IMR-90 (cell line): ENCODE results near the gene ADRA2B. TPM values are rescaled to one million over a fixed set of nuclear protein-coding genes. Genes with fewer than 3 reads are reported as not detected.

Experiments used
- ATAC-seq: fragments of 200-7000 bp; cut with Tn5 transposase; 2 replicates; pipeline ENCODE4 v1.9.1; 2020; ENCODE audit warnings: low read depth, mild to moderate bottlenecking, moderate library complexity
- BruUV-seq: library from RNA; stranded (reverse); fragments of 400-500 nt; replicated peaks from 2 replicates; lab custom pipeline; 2021; lab: Mats Ljungman, UMichigan
- CTCF ChIA-PET: fragments of 300-600 bp; formaldehyde crosslinking; extraction: SDS; loops from one replicate; lab custom pipeline; 2021; ENCODE audit warnings: antibody characterized with exemption; lab: Yijun Ruan, JAX
- POLR2A ChIA-PET: fragments of 300-600 bp; sonication (Branson Sonifier 250); formaldehyde crosslinking; loops from one replicate; lab custom pipeline; 2022; ENCODE audit warnings: antibody characterized with exemption; ENCODE audit not compliant: unreplicated experiment; lab: Charles Lee
- DNase-seq: peaks from one replicate; pipeline ENCODE4 v3.0.0; 2013
- H2AFZ ChIP-seq: replicated peaks from 2 replicates; pipeline ENCODE3; 2013; ENCODE audit warnings: low read length, mild to moderate bottlenecking; ENCODE audit not compliant: poor library complexity
- H2AK5ac ChIP-seq: 2 replicates; pipeline ENCODE4 v1.6.1; 2013; ENCODE audit warnings: low read depth, low read length, inconsistent platforms
- H2AK9ac ChIP-seq: replicated peaks from 2 replicates; pipeline ENCODE3; 2013; ENCODE audit warnings: mild to moderate bottlenecking, low read depth, low read length, moderate library complexity; ENCODE audit not compliant: poor library complexity
- H2BK120ac ChIP-seq: 2 replicates; pipeline ENCODE4 v1.6.1; 2013; ENCODE audit warnings: low read depth, low read length, inconsistent platforms
- H2BK15ac ChIP-seq: 3 replicates; pipeline ENCODE4 v1.6.1; 2013; ENCODE audit warnings: low read depth, low read length, inconsistent platforms
- H2BK20ac ChIP-seq: 2 replicates; pipeline ENCODE4 v1.6.1; 2013; ENCODE audit warnings: low read depth, mild to moderate bottlenecking, inconsistent platforms, low read length, moderate library complexity
- H2BK5ac ChIP-seq: 2 replicates; pipeline ENCODE4 v1.6.1; 2013; ENCODE audit warnings: mild to moderate bottlenecking, low read depth, low read length, inconsistent platforms; ENCODE audit not compliant: poor library complexity, severe bottlenecking
- H3K14ac ChIP-seq: replicated peaks from 2 replicates; pipeline ENCODE4 v1.6.1; 2013; ENCODE audit warnings: low read depth, low read length, inconsistent platforms
- H3K18ac ChIP-seq: 2 replicates; pipeline ENCODE4 v1.6.1; 2013; ENCODE audit warnings: low read depth, low read length, control low read depth
- H3K23ac ChIP-seq: 2 replicates; pipeline ENCODE4 v1.6.1; 2013; ENCODE audit warnings: low read depth, low read length, inconsistent platforms
- H3K27ac ChIP-seq: 2 replicates; pipeline ENCODE4 v1.5.1; 2013; ENCODE audit warnings: mild to moderate bottlenecking, control low read depth, low read length; ENCODE audit not compliant: insufficient read depth
- H3K27me3 ChIP-seq: 2 replicates; pipeline ENCODE4 v1.6.1; 2013; ENCODE audit warnings: low read length; ENCODE audit not compliant: control insufficient read depth, insufficient read depth
- H3K36me3 ChIP-seq: 2 replicates; pipeline ENCODE4 v1.6.1; 2013; ENCODE audit warnings: low read length, mixed read lengths; ENCODE audit not compliant: control insufficient read depth, insufficient read depth
- H3K4ac ChIP-seq: 2 replicates; pipeline ENCODE4 v1.6.1; 2013; ENCODE audit warnings: low read depth, low read length, inconsistent platforms
- H3K4me1 ChIP-seq: 2 replicates; pipeline ENCODE4 v1.6.1; 2013; ENCODE audit warnings: low read length, mixed read lengths; ENCODE audit not compliant: control insufficient read depth, insufficient read depth
- H3K4me2 ChIP-seq: 2 replicates; pipeline ENCODE4 v1.6.1; 2013; ENCODE audit warnings: low read depth, mild to moderate bottlenecking, control low read depth, low read length, moderate library complexity
- H3K4me3 ChIP-seq: 2 replicates; pipeline ENCODE4 v1.5.1; 2013; ENCODE audit warnings: low read depth, mild to moderate bottlenecking, control low read depth, low read length, moderate library complexity; ENCODE audit not compliant: insufficient read depth
- H3K56ac ChIP-seq: 2 replicates; pipeline ENCODE4 v1.6.1; 2013; ENCODE audit warnings: low read length, inconsistent platforms; ENCODE audit not compliant: insufficient read depth; ENCODE audit errors: extremely low read depth
- H3K79me1 ChIP-seq, 2 experiments: 2 replicates each; pipeline ENCODE4 v1.6.1; 2013; ENCODE audit warnings: low read length in 2 of 2, inconsistent platforms in 1 of 2, low read depth in 1 of 2
- H3K9ac ChIP-seq: 2 replicates; pipeline ENCODE4 v1.6.1; 2013; ENCODE audit warnings: low read depth, low read length, control low read depth
- H3K9me1 ChIP-seq: 2 replicates; pipeline ENCODE4 v1.6.1; 2013; ENCODE audit warnings: low read length, inconsistent platforms; ENCODE audit not compliant: insufficient read depth
- H3K9me3 ChIP-seq: 2 replicates; pipeline ENCODE4 v1.6.1; 2013; ENCODE audit warnings: low read length; ENCODE audit not compliant: control insufficient read depth, insufficient read depth
- H4K20me1 ChIP-seq: 2 replicates; pipeline ENCODE4 v1.6.1; 2013; ENCODE audit warnings: low read length, inconsistent platforms; ENCODE audit not compliant: insufficient read depth
- H4K5ac ChIP-seq: 2 replicates; pipeline ENCODE4 v1.6.1; 2013; ENCODE audit warnings: mild to moderate bottlenecking, low read depth, low read length, control low read depth
- H4K8ac ChIP-seq, 2 experiments: 2 replicates each; pipeline ENCODE4 v1.6.1; 2013; ENCODE audit warnings: low read depth in 2 of 2, low read length in 2 of 2, control low read depth in 1 of 2, inconsistent platforms in 1 of 2
- H4K91ac ChIP-seq: 2 replicates; pipeline ENCODE4 v1.6.1; 2013; ENCODE audit warnings: low read depth, low read length, inconsistent platforms; ENCODE audit not compliant: insufficient read depth
- BHLHE40 ChIP-seq: fragments of 150-350 bp; IDR thresholded peaks from 2 replicates; pipeline ENCODE4 v1.6.1; 2016; ENCODE audit warnings: mild to moderate bottlenecking, low read depth, low read length
- NFE2L2 ChIP-seq: fragments of 150-350 bp; IDR thresholded peaks from 2 replicates; pipeline ENCODE4 v1.6.1; 2016; ENCODE audit warnings: low read depth, mild to moderate bottlenecking, low read length
- WGBS, 2 experiments: methylation state at CpG; one replicate each; pipeline versions ENCODE4 v1.1.5 to v1.1.7; 2013; ENCODE audit warnings: missing lambda C conversion rate in 2 of 2; ENCODE audit not compliant: insufficient read length in 1 of 2; ENCODE audit errors: extremely low coverage in 2 of 2; 5-methylcytosine and 5-hydroxymethylcytosine counted together
- dilution Hi-C: fragments of 300-500 bp; cut with HindIII; formaldehyde crosslinking; loops from one replicate; pipeline ENCODE4 v1.14.3; 2018; ENCODE audit warnings: low sequenced_read_pairs; ENCODE audit not compliant: unreplicated experiment
- in situ Hi-C: fragments of 300-500 bp; cut with MboI; formaldehyde crosslinking; loops from 3 replicates; pipeline ENCODE4 v1.14.3; 2019; ENCODE audit warnings: low sequenced_read_pairs, inconsistent platforms, mixed read lengths
- intact Hi-C: fragments of 100-400 bp; cut with micrococcal nuclease; formaldehyde crosslinking; loops from 2 replicates; pipeline ENCODE4 v1.10.0; 2022
- polyA plus RNA-seq, 3 experiments: library from polyadenylated mRNA; depleted of rRNA; stranded (reverse); fragments of >200 nt; gene quantifications; 2 replicates each; pipeline ENCODE4 v1.2.3, GENCODE V29; 2012; ENCODE audit warnings: low replicate concordance in 1 of 3
- total RNA-seq: library from RNA; depleted of rRNA; stranded (reverse); fragments of >200 nt; gene quantifications from 2 replicates; pipeline ENCODE4 v1.2.3, GENCODE V29; 2012
- TF ChIP-seq, protein P1 (sequence below): conservative IDR thresholded peaks from 2 replicates; pipeline ENCODE4 v1.5.1; 2012; ENCODE audit warnings: mild to moderate bottlenecking, low read depth, low read length, improper control_type of control experiment

The ADRA2B gene
- total and polyA plus RNA-seq, 2 of the 4 experiments (the other 2 are of a cell fraction) = not detected

DNA sequence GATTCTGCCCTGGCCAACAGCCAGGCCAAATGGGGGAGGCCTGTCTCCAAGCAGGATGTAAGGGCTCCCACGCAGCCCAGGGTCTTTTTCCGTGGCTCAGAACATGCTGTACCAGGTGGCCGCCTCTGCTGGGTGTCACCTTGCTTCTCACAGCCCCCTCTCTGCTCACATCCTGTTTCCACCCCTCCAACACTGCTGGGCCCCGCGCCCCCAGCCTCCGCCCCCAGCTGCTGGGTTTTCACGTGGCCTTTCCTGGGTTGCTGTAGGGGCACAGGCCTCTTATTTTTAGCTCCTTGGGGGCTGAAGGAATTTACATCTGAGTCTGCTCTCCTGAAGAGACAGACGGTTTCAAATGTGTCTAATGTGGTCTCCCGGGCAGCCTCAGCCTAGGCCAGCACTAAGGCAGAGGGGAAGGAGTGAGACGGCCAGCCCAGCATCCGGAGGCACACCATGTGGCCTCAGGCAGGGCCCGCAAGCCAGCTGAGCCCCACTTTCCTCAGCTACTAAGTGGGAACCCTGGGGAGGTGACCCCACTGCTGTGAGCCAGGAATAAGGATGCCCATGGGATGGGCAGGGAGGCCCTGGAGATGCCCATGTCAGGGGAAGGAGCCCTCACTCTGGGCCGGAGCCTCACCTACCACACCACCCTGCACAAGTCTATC is 47.5 kb upstream of the ADRA2B start:
- Histone ChIP-seq H2BK20ac (no peak overlapping the region), H3K4me2 (no peak overlapping the region), H2AK5ac (no peak overlapping the region), H3K27me3 (peaks cover 4% of the 10 kb centered on the region; the same call in 1 of the 2 replicates), H2BK15ac (no peak overlapping the region), H3K4me1 (no peaks in the 10 kb centered on the region), H2AK9ac (no peak overlapping the region), H2BK5ac (no peak overlapping the region), H3K9me1 (no peaks in the 10 kb centered on the region), H3K9me3 (no peaks in the 10 kb centered on the region), H2BK120ac (no peak overlapping the region), H4K5ac (no peak overlapping the region), H2AFZ (no peak overlapping the region), H4K91ac (no peak overlapping the region), H3K56ac (no peak overlapping the region), H3K18ac (no peak overlapping the region), H3K79me1 (no peaks in the 10 kb centered on the region), H3K4ac (no peak overlapping the region), H3K36me3 (no peaks in the 10 kb centered on the region), H3K27ac (no peak overlapping the region), H3K23ac (no peak overlapping the region), H4K20me1 (no peaks in the 10 kb centered on the region), H3K4me3 (no peak overlapping the region), H4K8ac (no peak overlapping the region), H3K9ac (no peak overlapping the region), H3K14ac (no peak overlapping the region)
- ChIA-PET CTCF (interaction anchor here (1.6 kb wide), 1 partner anchor 10 kb away, joined by 4 read pairs; no protein-coding TSS in a partner anchor), POLR2A (no interaction called here)
- no peak for ATAC-seq
- dilution Hi-C loops = no loop called here
- no peak for DNase-seq
- in situ Hi-C loops = no loop called here
- no TSS peak for BruUV-seq
- intact Hi-C loops = no loop called here
- WGBS, 2 experiments = 52% methylated on average over 3 of the region's 13 CpGs; no CpG with 5 or more reads in 1 of the 2 experiments
- TF ChIP-seq NFE2L2 (no peak), BHLHE40 (no peak)
- TF ChIP-seq, protein P1, sequence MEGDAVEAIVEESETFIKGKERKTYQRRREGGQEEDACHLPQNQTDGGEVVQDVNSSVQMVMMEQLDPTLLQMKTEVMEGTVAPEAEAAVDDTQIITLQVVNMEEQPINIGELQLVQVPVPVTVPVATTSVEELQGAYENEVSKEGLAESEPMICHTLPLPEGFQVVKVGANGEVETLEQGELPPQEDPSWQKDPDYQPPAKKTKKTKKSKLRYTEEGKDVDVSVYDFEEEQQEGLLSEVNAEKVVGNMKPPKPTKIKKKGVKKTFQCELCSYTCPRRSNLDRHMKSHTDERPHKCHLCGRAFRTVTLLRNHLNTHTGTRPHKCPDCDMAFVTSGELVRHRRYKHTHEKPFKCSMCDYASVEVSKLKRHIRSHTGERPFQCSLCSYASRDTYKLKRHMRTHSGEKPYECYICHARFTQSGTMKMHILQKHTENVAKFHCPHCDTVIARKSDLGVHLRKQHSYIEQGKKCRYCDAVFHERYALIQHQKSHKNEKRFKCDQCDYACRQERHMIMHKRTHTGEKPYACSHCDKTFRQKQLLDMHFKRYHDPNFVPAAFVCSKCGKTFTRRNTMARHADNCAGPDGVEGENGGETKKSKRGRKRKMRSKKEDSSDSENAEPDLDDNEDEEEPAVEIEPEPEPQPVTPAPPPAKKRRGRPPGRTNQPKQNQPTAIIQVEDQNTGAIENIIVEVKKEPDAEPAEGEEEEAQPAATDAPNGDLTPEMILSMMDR = no peak
